NCI-H82 (cell line): ENCODE data around the gene GIMAP1.

ENCODE experiments used
- DNase-seq: peaks from one replicate; lab custom pipeline; 2025; lab: John Stamatoyannopoulos, UW

The GIMAP1 gene

GRCh38 chr7:150748376-150748775, 32.0 kb downstream of the GIMAP1 start:
- no peak for DNase-seq

GRCh38 chr7:150751702-150752101, 35.3 kb downstream of the GIMAP1 start:
- no peak for DNase-seq

- DNase-seq, result no peak
These were observed 36.8 kb downstream of the GIMAP1 start for GRCh38 chr7:150753239-150753638.

GRCh38 chr7:150753826-150754603, 37.6 kb downstream of the GIMAP1 start:
- peak; percentile 34 for DNase-seq

DNA sequence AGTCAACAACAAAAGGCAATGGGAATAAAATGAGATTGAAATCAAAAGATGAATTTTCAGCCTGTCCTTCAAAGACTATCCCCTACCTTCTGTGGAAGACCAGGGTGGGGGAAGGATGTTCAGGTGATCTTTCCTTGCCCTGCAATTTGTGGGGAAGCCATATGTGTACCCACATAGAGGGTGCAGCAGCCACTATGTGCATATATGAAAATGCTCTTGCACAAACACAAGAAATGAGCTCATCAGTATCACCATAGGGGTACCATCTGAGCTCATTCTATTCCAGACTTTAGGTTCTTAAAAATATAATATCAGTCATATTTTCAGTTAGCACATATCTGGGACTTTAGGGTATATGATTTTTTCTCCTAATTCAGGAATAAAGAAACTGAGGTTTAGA, 38.5 kb downstream of the GIMAP1 start:
- no peak for DNase-seq

- no peak for DNase-seq
These were observed 39.2 kb downstream of the GIMAP1 start for GRCh38 chr7:150755473-150756099.

GRCh38 chr7:150756166-150756565, 39.8 kb downstream of the GIMAP1 start:
- no peak for DNase-seq

DNA sequence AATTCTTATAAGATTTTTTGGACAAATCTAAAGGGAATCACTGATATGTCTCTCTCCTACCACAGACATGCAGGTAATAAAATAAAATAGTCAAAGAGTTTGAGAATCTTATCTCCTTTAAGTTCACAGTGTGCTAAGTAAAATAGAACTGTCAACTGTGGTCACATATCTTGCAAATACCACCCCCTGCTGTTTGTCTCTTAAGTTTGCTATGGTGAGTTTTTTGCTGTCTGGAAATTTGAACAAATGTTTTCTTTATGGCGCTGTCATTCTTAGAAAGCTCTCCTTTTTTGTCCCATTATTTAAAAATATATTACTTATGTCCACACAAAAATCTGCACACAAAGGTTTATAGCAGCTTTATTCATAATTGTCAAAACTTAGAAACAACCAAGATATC, 40.4 kb downstream of the GIMAP1 start:
- DNase-seq, result peak; percentile 25

GRCh38 chr7:150759479-150759878, 43.1 kb downstream of the GIMAP1 start:
- DNase-seq, result no peak

- DNase-seq, result no peak
These were observed 49.9 kb downstream of the GIMAP1 start for GRCh38 chr7:150766334-150766709.

DNA sequence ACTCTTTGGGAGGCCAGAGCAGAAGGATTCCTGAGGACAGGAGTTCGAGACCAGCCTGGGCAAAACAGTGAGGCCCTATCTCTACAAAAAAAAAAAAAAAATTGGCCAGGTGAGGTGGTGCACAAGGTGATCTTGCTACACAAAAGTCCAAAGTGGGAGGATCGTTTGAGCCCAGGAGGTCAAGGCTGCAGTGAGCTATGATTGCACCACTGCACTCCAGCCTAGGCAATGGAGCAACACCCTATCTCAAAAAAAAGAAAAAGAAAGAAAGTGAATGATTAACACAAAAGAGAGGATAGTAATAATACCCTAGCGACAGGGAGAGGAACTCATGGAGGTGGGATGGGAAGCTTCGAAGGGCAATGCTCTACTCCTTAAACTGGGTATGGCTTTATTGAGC, 53.4 kb downstream of the GIMAP1 start:
- DNase-seq, result no peak
